Common myeloid progenitor, CD34-positive (primary cell): Measurements from ENCODE around the gene FBXW2.
"Not testable (repeated sequence)": the region's sequence is repeated elsewhere in the genome, so short reads cannot be mapped to it uniquely, and the experiment has no call there.

Source experiments
- CTCF ChIA-PET: fragments of 350-600 bp; sonication (Branson Sonifier 250); formaldehyde crosslinking; loops from one replicate; lab custom pipeline; 2021; ENCODE audit warnings: antibody characterized with exemption; lab: Charles Lee
- POLR2A ChIA-PET: fragments of 350-600 bp; sonication (Branson Sonifier 250); formaldehyde crosslinking; loops from one replicate; lab custom pipeline; 2021; ENCODE audit warnings: antibody characterized with exemption; lab: Charles Lee
- DNase-seq, 3 donors: peaks; one replicate each; pipeline versions ENCODE4 v3.0.0 to v3.0.0-alpha.2; 2013
- H3K27ac ChIP-seq, 2 experiments: 1 replicate in 1 of 2; 2 replicates in 1 of 2; pipeline ENCODE4 v1.7.0; 2013; ENCODE audit warnings: inconsistent platforms in 2 of 2, low read length in 2 of 2, mild to moderate bottlenecking in 2 of 2, low read depth in 1 of 2, moderate library complexity in 1 of 2; ENCODE audit not compliant: severe bottlenecking in 2 of 2, insufficient read depth in 1 of 2, poor library complexity in 1 of 2
- H3K27me3 ChIP-seq, 5 experiments: replicated peaks in 2 of 5; 1 replicate in 3 of 5; 2 replicates in 2 of 5; pipeline versions ENCODE4 v1.6.1 to v1.7.0; 2013; ENCODE audit warnings: low read length in 4 of 5, mild to moderate bottlenecking in 2 of 5, moderate library complexity in 2 of 5, inconsistent platforms in 1 of 5; ENCODE audit not compliant: insufficient read depth in 5 of 5, control insufficient read depth in 4 of 5
- H3K36me3 ChIP-seq, 4 experiments: 1 replicate in 2 of 4; 2 replicates in 2 of 4; pipeline versions ENCODE4 v1.6.1 to v1.7.0; 2013; ENCODE audit warnings: low read length in 3 of 4, control low read depth in 1 of 4, mild to moderate bottlenecking in 1 of 4; ENCODE audit not compliant: control insufficient read depth in 4 of 4, insufficient read depth in 4 of 4
- H3K4me1 ChIP-seq, 4 experiments: 1 replicate in 3 of 4; 2 replicates in 1 of 4; pipeline versions ENCODE4 v1.6.1 to v1.7.1; 2013; ENCODE audit warnings: low read length in 3 of 4, mild to moderate bottlenecking in 3 of 4, control low read depth in 1 of 4, inconsistent platforms in 1 of 4, moderate library complexity in 1 of 4; ENCODE audit not compliant: control insufficient read depth in 4 of 4, insufficient read depth in 4 of 4; ENCODE audit errors: control extremely low read depth in 1 of 4
- H3K4me3 ChIP-seq, 7 experiments: 1 replicate in 4 of 7; 2 replicates in 3 of 7; pipeline versions ENCODE4 v1.5.1 to v1.7.0; 2013; ENCODE audit warnings: mild to moderate bottlenecking in 7 of 7, low read length in 6 of 7, moderate library complexity in 6 of 7, inconsistent platforms in 2 of 7, low read depth in 2 of 7, control low read depth in 1 of 7; ENCODE audit not compliant: insufficient read depth in 4 of 7, control insufficient read depth in 1 of 7; ENCODE audit errors: extremely low read depth in 1 of 7
- H3K9me3 ChIP-seq, 5 experiments: 1 replicate in 4 of 5; 2 replicates in 1 of 5; pipeline versions ENCODE4 v1.6.1 to v1.7.1; 2013; ENCODE audit warnings: low read length in 4 of 5, mild to moderate bottlenecking in 2 of 5, inconsistent platforms in 1 of 5, low read depth in 1 of 5, moderate library complexity in 1 of 5; ENCODE audit not compliant: control insufficient read depth in 4 of 5, insufficient read depth in 2 of 5; ENCODE audit errors: control extremely low read depth in 1 of 5
- WGBS: methylation state at CpG from one replicate; pipeline ENCODE4 v1.1.5; 2013; ENCODE audit not compliant: insufficient coverage; 5-methylcytosine and 5-hydroxymethylcytosine counted together

The FBXW2 gene

DNA sequence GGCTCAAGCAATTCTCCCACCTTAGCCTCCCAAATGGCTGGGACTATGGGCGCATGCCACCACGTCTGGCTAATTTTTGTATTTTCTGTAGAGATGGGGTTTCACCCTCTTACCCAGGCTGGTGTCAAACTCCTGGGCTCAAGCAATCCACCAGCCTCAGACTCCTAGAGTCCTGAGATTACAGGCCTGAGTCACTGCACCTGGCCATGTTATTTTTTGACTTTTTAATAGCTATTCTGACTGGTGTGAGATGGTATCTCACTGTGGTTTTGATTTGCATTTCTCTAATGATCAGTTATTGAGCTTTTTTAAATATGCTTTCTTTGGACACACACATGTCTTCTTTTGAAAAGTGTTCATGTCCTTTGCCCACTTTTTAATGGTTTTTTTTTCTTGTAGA lies 38.2 kb downstream of the FBXW2 start:
- Histone ChIP-seq H3K4me1 (peaks cover 7 to 29% (median 20%) of the 10 kb centered on the region in 4 experiments), H3K27me3 (no peaks in the 10 kb centered on the region), H3K36me3 (peaks cover 0 to 5% (median 0%) of the 10 kb centered on the region in 4 experiments), H3K27ac (no peak overlapping the region), H3K9me3 (no peaks in the 10 kb centered on the region), H3K4me3 (no peak overlapping the region)
- WGBS = 100% methylated on average over 2 of the region's 2 CpGs
- ChIA-PET CTCF (interaction anchor here (0.6 to 4.6 kb wide), 19 partner anchors 10 to 322 kb away, joined by 3 to 26 read pairs (median 5); no protein-coding TSS in a partner anchor), POLR2A (no interaction called here)
- no peak for DNase-seq

DNA sequence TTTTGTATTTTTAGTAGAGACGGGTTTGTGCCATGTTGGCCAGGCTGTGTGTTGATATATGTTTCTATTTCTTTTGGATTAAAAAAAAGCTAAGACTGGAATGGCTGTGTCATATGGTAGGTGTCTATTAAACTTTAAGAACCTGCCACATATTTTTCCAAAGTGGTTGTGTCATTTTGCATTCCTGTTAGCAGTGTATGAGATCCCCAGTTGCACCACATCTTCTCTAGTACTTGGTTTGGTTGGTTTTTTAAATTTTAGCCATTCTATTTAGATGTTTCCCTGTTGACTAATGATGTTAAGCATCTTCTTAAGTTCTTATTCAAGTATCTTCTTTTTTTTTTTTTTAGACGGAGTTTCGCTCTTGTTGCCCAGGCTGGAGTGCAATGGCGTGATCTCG lies 42.8 kb downstream of the FBXW2 start:
- POLR2A ChIA-PET = no interaction called here
- CTCF ChIA-PET = no interaction called here
- no peaks in the 10 kb centered on the region for H3K36me3 ChIP-seq
- WGBS = 100% methylated on average over 2 of the region's 5 CpGs
- H3K4me1 ChIP-seq = peaks cover 0 to 5% (median 0%) of the 10 kb centered on the region in 4 experiments
- DNase-seq = no peak
- no peaks in the 10 kb centered on the region for H3K27me3 ChIP-seq
- no peak overlapping the region for H3K27ac ChIP-seq
- no peaks in the 10 kb centered on the region for H3K9me3 ChIP-seq
- no peak overlapping the region for H3K4me3 ChIP-seq

- H3K27me3 ChIP-seq, H3K9me3 ChIP-seq, DNase-seq, H3K27ac ChIP-seq, H3K36me3 ChIP-seq, H3K4me3 ChIP-seq, H3K4me1 ChIP-seq, POLR2A ChIA-PET: not testable (repeated sequence)
- CTCF ChIA-PET = interaction anchor here (1.3 to 1.8 kb wide), 2 partner anchors 12 to 15 kb away, joined by 3 to 5 read pairs; no protein-coding TSS in a partner anchor
- WGBS = 97% methylated on average over 22 of the region's 26 CpGs
Observed at GRCh38 chr9:120746366-120746765, 46.9 kb downstream of the FBXW2 start.

DNA sequence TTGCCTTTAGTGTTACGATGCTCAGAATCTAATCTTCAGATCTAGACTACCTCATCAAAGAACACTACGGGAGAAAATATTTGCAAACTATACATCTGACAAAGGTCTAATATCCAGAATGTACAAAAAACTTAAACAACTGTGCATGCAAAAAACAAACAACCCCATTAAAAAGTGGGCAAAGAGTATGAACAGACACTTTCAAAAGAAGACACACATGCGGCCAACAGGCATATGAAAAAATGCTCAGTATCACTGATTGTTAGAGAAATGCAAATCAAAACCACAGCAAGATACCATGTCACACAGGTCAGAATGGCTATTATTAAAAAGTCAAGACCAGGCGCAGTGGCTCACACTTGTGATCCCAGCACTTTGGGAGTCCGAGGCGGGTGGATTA lies 47.9 kb downstream of the FBXW2 start:
- peaks cover 0 to 2% (median 0%) of the 10 kb centered on the region in 4 experiments for H3K4me1 ChIP-seq
- H3K4me3 ChIP-seq = no peak overlapping the region
- DNase-seq = no peak
- H3K27me3 ChIP-seq = no peaks in the 10 kb centered on the region
- CTCF ChIA-PET = interaction anchor here (1.7 to 1.8 kb wide), 2 partner anchors 14 to 16 kb away, joined by 5 read pairs; no protein-coding TSS in a partner anchor
- 87% methylated on average over 6 of the region's 6 CpGs for WGBS
- no peaks in the 10 kb centered on the region for H3K36me3 ChIP-seq
- POLR2A ChIA-PET = no interaction called here
- peaks cover 0 to 2% (median 0%) of the 10 kb centered on the region in 5 experiments for H3K9me3 ChIP-seq
- H3K27ac ChIP-seq = no peak overlapping the region

- ChIA-PET CTCF (interaction anchor here (2.3 kb wide), 1 partner anchor 13 kb away, joined by 9 read pairs; no protein-coding TSS in a partner anchor), POLR2A (no interaction called here)
- Histone ChIP-seq H3K4me3 (no peak overlapping the region), H3K9me3 (peaks cover 0 to 2% (median 0%) of the 10 kb centered on the region in 5 experiments), H3K27me3 (no peaks in the 10 kb centered on the region), H3K27ac (no peak overlapping the region), H3K36me3 (no peaks in the 10 kb centered on the region), H3K4me1 (peaks cover 0 to 2% (median 0%) of the 10 kb centered on the region in 4 experiments)
- peak in 2 of 3 donors; percentile 53 to 55 for DNase-seq
- WGBS = 96% methylated on average over 4 of the region's 6 CpGs
Observed at GRCh38 chr9:120742951-120743416, 50.2 kb downstream of the FBXW2 start.

GRCh38 chr9:120741701-120742100 lies 51.5 kb downstream of the FBXW2 start:
- ChIA-PET POLR2A (no interaction called here), CTCF (interaction anchor here (0.7 kb wide), 1 partner anchor 13 kb away, joined by 3 read pairs; no protein-coding TSS in a partner anchor)
- whole genome bisulfite sequencing = no CpG with 5 or more reads among the region's 1 CpG
- Histone ChIP-seq H3K9me3 (peaks cover 0 to 2% (median 0%) of the 10 kb centered on the region in 5 experiments), H3K27ac (no peak overlapping the region), H3K4me3 (no peak overlapping the region), H3K36me3 (no peaks in the 10 kb centered on the region), H3K4me1 (peaks cover 0 to 2% (median 0%) of the 10 kb centered on the region in 4 experiments), H3K27me3 (no peaks in the 10 kb centered on the region)
- no peak for DNase-seq

GRCh38 chr9:120741191-120741590 lies 52.0 kb downstream of the FBXW2 start:
- ChIA-PET CTCF (interaction anchor here (0.7 kb wide), 1 partner anchor 13 kb away, joined by 3 read pairs; no protein-coding TSS in a partner anchor), POLR2A (no interaction called here)
- H3K27ac ChIP-seq = no peak overlapping the region
- DNase-seq = no peak
- H3K9me3 ChIP-seq = peaks cover 0 to 2% (median 0%) of the 10 kb centered on the region in 5 experiments
- no peaks in the 10 kb centered on the region for H3K27me3 ChIP-seq
- no peaks in the 10 kb centered on the region for H3K36me3 ChIP-seq
- WGBS = no CpG with 5 or more reads among the region's 1 CpG
- no peak overlapping the region for H3K4me3 ChIP-seq
- H3K4me1 ChIP-seq = peaks cover 0 to 4% (median under 1%) of the 10 kb centered on the region in 4 experiments
